Measurements from ENCODE around the gene MED12.
"Not testable (repeated sequence)": the region's sequence is repeated elsewhere in the genome, so short reads cannot be mapped to it uniquely, and the experiment has no call there.

The MED12 gene

GRCh38 chrX:71166461-71166860, 48.1 kb downstream of the MED12 start:
- no peak for DNase-seq

GRCh38 chrX:71167031-71167781, 48.8 kb downstream of the MED12 start:
- no peak for DNase-seq

- DNase-seq = no peak
Measured at GRCh38 chrX:71168134-71168533, 49.7 kb downstream of the MED12 start.

- DNase-seq = no peak
Measured at GRCh38 chrX:71169586-71169985, 51.2 kb downstream of the MED12 start.

- DNase-seq = no peak
Measured at GRCh38 chrX:71170660-71171059, 52.3 kb downstream of the MED12 start.

- DNase-seq = no peak
Measured at GRCh38 chrX:71171110-71171801, 52.9 kb downstream of the MED12 start.

- DNase-seq = no peak
Measured at GRCh38 chrX:71173440-71173839, 55.0 kb downstream of the MED12 start.

GRCh38 chrX:71174795-71175194, 56.4 kb downstream of the MED12 start:
- DNase-seq = no peak

GRCh38 chrX:71175531-71175930, 57.1 kb downstream of the MED12 start:
- no peak for DNase-seq

- DNase-seq = no peak
Measured at GRCh38 chrX:71177327-71177726, 58.9 kb downstream of the MED12 start.

- peak; percentile 7 to 67 for DNase-seq
Measured at GRCh38 chrX:71178908-71179307, 60.5 kb downstream of the MED12 start.

GRCh38 chrX:71180579-71181265, 62.3 kb downstream of the MED12 start:
- DNase-seq = not testable (repeated sequence)

GRCh38 chrX:71181558-71181909, 63.1 kb downstream of the MED12 start:
- DNase-seq = no peak

- DNase-seq = peak; percentile 82 to 86
Measured at GRCh38 chrX:71181910-71182799, 63.8 kb downstream of the MED12 start.

GRCh38 chrX:71182871-71183270, 64.5 kb downstream of the MED12 start:
- DNase-seq = no peak

- no peak for DNase-seq
Measured at GRCh38 chrX:71183341-71183740, 64.9 kb downstream of the MED12 start.

GRCh38 chrX:71184092-71184491, 65.7 kb downstream of the MED12 start:
- no peak for DNase-seq

- DNase-seq = no peak
Measured at GRCh38 chrX:71184803-71185495, 66.6 kb downstream of the MED12 start.

GRCh38 chrX:71191248-71191647, 72.9 kb downstream of the MED12 start:
- no peak for DNase-seq

All from NCI-H526 (cell line).